Measurements from ENCODE around the gene PTPRM. TPM values are rescaled to one million over a fixed set of nuclear protein-coding genes. Genes with fewer than 3 reads are reported as not detected.

Gene PTPRM
- total and polyA plus RNA-seq, 2 experiments from 2014 or later: 1.6 to 5.3 TPM

- Histone ChIP-seq H3K79me2 (replicated peaks; ENCODE audit: insufficient read depth) (no peaks in the 10 kb centered on the region), H3F3A (replicated peaks; ENCODE audit: low read depth) (no peaks in the 10 kb centered on the region), H3K9me2 (ENCODE audit: insufficient read depth) (peaks cover 6% of the 10 kb centered on the region; the same call in 1 of the 2 replicates), H3K27ac (ENCODE audit: low read depth) (no peak overlapping the region), H3K4me2 (no peak overlapping the region), H2AFZ (no peak overlapping the region), H3K4me1 (ENCODE audit: insufficient read depth) (peaks cover 25% of the 10 kb centered on the region), H3K4me3 (no peak overlapping the region), H3K27me3 (ENCODE audit: insufficient read depth) (no peaks in the 10 kb centered on the region), H3K36me3 (ENCODE audit: insufficient read depth) (0 out of 2 replicates have a peak, but pooled peaks cover 7% of the 10 kb centered on the region), H4K20me1 (replicated peaks; ENCODE audit: insufficient read depth) (no peaks in the 10 kb centered on the region)
- TF ChIP-seq ZNF331 (CRISPR knock-in tag; IDR thresholded peaks at IDR 0.05; ENCODE audit: low read depth) (no peak), ZNF114 (CRISPR knock-in tag; IDR thresholded peaks at IDR 0.05) (no peak), JUNB (IDR thresholded peaks at IDR 0.05; ENCODE audit: unreplicated experiment) (no peak), NANOG (IDR thresholded peaks at IDR 0.05; ENCODE audit: borderline replicate concordance) (no peak), POLR2AphosphoS5 (IDR thresholded peaks at IDR 0.05; ENCODE audit: low read depth) (no peak), CTCF (conservative IDR thresholded peaks at IDR 0.05; ENCODE audit: low read depth in 2 of 2) (no peak), EZH2phosphoT487 (IDR thresholded peaks at IDR 0.05; ENCODE audit: unreplicated experiment) (no peak), REST (IDR thresholded peaks at IDR 0.05; ENCODE audit: unreplicated experiment) (no peak), ZNF462 (CRISPR knock-in tag; IDR thresholded peaks at IDR 0.05) (no peak), STAT1 (IDR thresholded peaks at IDR 0.05; ENCODE audit: unreplicated experiment) (no peak), ETS1 (IDR thresholded peaks at IDR 0.05) (no peak), CREB1 (CRISPR knock-in tag; IDR thresholded peaks at IDR 0.05; ENCODE audit: low read depth) (no peak)
- ATAC-seq (no peak), DNase-seq (ENCODE audit: low spot score) (no peak)
- Mint-ChIP-seq H3K4me3 (no peak overlapping the region), H3K36me3 (ENCODE audit: low read depth) (peaks cover 14% of the 10 kb centered on the region; the same call in 2 of the 3 replicates), H3K27ac (peak overlapping the region; percentile 32; the same call in 1 of the 2 replicates), H3K9me3 (peaks cover 14% of the 10 kb centered on the region), H3K4me1 (peaks cover 40% of the 10 kb centered on the region), H3K27me3 (ENCODE audit: insufficient read depth, low read depth, poor library complexity) (peaks cover 1% of the 10 kb centered on the region)
Measured at GRCh38 chr18:8221452-8221851, 654.3 kb downstream of the PTPRM start.
